Measurements from ENCODE around the gene P2RY4.
"Not testable (repeated sequence)": the region's sequence is repeated elsewhere in the genome, so short reads cannot be mapped to it uniquely, and the experiment has no call there.

P2RY4 gene

DNA sequence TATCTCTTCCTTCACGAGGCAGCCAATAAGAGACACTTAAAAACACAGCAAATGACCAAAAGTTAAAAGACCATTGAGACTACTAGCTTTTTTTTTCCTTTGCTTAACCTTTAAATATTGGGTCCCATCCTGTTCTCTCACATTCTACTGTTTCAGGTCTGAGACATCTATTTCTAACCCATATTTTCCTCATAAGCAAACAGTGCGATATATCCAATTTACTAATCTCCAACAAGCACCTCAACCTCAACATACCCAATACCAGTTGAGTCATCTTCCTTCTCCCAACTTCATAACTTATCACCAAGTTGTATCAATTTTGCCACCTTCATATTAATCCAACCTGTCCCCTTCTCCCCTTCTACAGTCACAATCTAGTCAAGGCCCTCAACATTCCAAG is 18.5 kb downstream of the P2RY4 start:
- no peak for DNase-seq

DNA sequence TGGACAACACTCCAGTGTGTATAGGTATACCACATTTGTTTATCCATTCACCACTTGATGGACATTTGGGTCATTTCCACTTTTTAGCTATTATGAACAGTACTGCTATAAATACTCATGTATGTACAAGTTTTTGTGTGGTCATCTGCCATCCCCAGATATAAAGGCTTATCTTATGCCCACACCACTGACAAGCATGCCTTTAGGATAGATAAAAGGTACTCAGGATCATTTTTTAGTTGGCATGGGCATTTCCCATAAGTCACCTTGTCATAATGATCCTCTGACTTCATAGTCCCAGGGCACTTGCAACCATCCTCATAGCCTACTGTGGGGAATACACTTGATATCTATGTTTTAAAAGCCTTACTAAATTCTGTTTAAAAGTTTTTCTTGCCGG is 19.3 kb downstream of the P2RY4 start:
- no peak for DNase-seq

DNA sequence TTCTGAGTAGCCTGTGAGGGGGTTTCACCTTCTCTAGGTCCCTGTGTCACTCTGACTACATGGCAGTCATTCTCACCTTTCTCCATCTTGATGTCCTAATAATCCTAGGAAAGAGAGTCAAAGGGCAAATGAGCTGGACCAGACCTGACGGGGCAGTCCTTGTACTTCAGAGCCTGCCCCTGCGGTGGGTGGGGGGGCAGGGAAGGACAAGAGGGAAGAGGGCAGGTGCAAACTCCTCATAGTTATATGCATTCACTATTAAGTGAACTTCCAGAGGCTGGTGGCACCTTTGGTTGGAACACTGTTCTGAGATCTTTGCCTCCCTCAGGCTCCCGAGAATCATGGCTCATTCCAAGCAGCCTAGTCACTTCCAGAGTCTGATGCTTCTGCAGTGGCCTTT is 25.6 kb downstream of the P2RY4 start, which contains the start of gene AWAT1:
Gene AWAT1, plus strand, starts transcription at position 301 of the 400 bp plus-strand sequence. Its CDS starts 41 bp downstream, at position 342.
- DNase-seq: no peak

DNA sequence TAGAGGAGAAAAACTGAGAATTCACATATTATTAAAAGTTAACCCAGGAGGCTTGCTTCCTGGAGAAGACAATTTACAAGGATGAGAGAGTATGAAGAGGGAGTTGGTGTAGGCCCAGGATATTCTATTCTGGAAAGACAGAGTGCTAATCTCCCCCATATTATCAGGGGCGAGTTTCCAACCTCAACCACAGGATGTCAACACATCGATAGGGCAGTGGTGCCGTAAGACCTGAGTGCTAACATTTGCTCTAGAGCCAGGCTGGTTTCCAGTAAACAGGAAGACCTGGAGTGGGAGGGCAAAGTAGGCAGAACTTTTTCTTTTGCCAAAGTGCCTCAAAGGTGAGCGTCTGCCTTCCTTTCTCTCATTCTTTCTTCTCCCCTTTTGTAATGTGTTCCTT is 28.3 kb downstream of the P2RY4 start:
- DNase-seq: no peak

DNA sequence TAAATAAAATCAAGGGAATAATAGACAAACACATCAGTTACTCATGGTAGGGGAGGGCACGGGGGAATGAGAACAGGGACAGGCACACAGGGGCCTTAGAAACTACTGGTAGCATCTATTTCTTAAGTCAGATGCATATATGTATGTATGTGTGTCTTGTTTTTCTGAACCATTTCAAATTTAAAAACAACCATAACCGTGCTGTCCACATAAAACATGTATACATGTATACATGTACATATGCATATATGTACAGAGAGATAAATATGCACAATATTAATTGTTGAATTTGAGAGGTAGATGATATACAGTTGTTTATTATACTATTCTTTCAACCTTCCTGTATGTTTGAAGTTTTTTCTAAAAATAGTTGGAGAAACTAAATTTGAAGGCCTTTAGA is 33.3 kb downstream of the P2RY4 start:
- DNase-seq: no peak

DNA sequence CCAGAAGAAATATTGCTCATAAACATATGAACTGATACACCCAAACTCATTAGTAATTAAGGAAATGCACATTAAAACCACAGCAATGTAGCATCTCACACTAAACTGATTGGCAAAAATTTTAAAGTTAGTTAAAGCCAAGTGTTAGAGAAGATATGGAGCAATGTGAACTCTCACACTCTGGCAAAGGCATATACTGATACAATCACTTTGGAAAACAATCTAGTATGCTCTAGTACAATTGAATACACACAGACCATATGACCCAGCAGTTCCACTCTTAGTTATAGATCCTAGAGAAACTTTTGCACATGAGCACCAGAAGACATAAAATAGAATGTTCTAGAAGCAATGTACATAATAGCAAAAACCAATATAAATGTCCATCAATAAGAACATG is 34.0 kb downstream of the P2RY4 start:
- DNase-seq: no peak

DNA sequence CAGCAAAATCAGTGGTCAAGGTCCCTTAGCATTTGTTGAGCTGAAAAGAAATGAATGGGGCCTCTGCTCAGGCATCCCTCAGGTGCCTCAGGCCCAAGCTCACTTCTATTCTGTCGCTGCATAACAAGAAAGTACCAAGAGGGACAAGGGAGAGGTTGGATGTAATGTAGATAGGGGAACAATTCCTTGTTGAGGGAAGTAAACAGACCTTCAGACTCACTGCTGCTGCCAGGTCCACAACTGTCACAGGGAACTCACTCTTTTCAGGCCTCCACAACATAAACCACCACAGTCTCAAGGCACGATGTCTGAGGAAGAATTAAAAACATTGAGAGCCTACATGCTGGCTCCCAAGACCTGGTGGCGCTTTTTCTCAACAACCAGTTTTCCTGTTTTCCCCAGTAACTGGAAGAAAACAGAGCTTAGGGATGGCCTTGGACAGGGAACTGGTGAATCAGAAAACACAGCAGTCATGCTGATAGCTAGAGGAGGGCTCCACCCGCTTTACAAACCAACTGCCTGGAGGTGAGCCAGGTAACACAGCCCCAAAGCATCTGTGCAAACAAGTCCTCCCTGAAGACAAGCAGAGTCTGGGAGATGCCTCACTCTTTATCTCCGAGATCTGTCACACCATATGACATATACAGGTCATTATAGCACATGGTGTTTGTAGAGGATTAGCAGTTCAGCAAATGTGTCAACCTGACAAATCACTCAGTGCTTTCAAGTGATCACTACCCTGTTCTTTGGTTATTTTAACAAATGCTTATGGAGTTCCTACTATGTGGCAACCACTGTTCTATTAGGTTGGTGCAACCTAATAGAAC is 39.9 kb downstream of the P2RY4 start:
- DNase-seq: no peak

DNA sequence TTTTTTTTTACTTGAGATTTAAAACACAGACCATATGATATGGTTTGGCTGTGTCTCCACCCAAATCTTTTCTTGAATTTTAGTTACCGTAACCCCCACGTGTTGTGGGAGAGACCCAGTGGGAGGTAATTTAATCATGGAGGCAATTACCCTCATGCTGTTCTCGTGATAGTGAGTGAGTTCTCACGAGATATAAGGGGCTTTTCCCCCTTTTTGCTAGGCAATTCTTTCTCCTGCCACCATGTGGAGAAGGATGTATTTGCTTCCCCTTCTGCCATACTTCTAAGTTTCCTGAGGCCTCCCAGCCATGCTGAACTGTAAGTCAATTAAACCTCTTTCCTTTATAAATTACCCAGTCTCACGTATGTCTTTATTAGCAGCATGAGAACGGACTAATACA is 50.4 kb downstream of the P2RY4 start:
- not testable (repeated sequence) for DNase-seq

DNA sequence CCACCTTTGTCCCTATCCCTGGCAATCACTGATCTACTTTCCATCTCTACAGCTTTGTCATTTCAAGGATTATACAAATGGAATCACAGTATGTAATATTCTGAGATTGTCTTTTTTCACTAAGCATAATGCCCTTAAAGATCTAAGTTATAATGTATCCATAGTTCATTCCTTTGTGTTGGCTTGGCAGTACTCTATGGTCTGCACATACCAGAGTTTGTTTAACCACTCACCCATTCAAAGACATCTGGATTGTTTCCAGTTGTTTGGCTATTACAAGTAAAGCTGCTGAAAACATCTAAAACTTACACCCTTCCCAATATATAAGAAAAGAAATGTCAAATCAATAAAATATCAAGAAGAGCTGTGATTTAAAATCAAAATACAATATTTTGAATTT is 51.5 kb downstream of the P2RY4 start:
- no peak for DNase-seq
